Amniotic epithelial cell (primary cell): ENCODE results near the gene DAB2IP.

ENCODE experiments used
- DNase-seq: peaks from one replicate; pipeline ENCODE4 v3.0.0-alpha.2; 2010; ENCODE audit warnings: low read depth

The DAB2IP gene

GRCh38 chr9:121797081-121797480 lies 145.6 kb downstream of the DAB2IP start:
- DNase-seq: no peak

GRCh38 chr9:121798941-121799340 lies 147.5 kb downstream of the DAB2IP start:
- DNase-seq: no peak

- no peak for DNase-seq
Observed at GRCh38 chr9:121800376-121800775, 148.9 kb downstream of the DAB2IP start.

DNA sequence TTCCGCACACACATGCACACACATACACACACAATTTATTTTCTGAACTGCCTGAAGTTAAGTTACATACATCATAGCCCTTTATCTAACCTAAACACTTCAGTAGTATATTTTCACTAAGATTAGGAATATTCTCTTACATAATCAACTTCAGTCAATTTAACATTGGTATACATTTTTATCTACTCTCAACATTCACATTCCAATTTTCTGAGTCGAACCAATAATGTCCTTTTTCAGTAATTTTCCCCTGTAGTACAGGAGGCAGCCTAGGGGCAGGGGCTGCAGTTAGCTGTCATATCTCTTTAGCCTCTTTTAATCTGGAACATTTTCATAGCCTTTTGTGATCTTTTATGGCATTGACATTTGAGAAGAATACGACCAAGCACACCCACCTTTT lies 150.1 kb downstream of the DAB2IP start:
- no peak for DNase-seq

DNA sequence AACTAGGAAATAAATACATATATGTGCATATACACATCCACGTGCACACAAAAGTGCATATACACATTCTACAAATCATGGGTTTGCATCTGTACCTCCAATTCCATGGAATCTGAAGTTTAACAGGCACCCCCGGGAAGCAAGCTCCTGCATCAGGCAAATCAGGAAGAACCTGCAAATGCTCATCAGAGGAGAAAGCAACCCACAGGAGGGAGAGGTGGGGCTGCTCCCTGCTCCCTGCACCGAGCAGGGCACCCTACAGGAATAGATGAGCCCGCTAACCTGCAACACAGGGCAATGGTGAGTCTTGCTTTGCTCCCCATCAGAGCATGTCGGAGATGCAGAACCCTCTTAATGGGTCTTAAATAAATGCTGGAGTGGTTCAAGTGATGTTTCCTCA lies 151.3 kb downstream of the DAB2IP start:
- no peak for DNase-seq

GRCh38 chr9:121807069-121807822 lies 155.8 kb downstream of the DAB2IP start:
- DNase-seq: no peak

DNA sequence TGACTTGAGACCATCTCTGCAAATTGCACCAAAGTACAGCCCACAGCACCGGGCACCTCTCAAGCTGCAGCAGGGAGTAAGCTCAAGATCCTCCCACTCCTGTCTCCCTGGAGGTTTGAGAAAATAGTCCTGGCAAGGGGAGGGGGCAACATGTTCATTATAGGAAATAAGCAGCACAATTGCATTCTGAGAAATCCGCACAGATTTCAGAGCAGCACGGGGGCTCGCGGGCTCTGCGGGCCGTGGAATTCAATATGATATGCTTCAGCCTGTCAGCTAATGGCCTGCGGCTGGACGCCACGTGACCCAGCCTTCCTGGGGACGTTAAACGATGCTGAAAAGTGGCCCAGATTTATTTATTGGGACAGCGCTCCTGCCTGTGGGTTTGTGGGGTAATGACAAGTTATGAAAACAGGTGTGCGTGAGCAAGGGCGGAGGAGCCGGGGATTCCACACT lies 156.4 kb downstream of the DAB2IP start:
- no peak for DNase-seq

DNA sequence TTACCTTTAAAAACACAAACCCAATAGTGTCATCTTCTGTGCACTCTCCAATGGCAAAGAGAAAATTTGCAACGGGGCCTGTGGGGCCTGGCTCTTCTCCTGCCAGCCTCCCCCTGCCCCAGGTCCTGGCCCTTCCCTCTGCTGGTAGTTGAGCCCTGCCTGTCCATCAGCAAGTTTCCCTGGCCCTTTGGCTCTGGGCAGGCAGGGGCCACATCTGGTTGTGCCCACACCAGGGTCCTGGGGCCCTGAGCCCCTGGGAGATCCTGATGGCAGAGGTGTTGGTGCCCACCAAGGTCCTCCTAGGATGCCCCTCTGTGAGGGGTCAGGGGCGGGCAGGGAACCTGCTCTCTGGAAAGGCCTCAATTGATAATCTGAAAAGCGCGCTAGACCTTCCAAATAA lies 157.3 kb downstream of the DAB2IP start:
- no peak for DNase-seq

GRCh38 chr9:121809356-121810050 lies 158.1 kb downstream of the DAB2IP start:
- DNase-seq: no peak

- no peak for DNase-seq
Observed at GRCh38 chr9:121810489-121810888, 159.1 kb downstream of the DAB2IP start.

- no peak for DNase-seq
Observed at GRCh38 chr9:121811140-121811539, 159.7 kb downstream of the DAB2IP start.

GRCh38 chr9:121811751-121812150 lies 160.3 kb downstream of the DAB2IP start:
- no peak for DNase-seq

- no peak for DNase-seq
Observed at GRCh38 chr9:121812159-121812735, 160.8 kb downstream of the DAB2IP start.

DNA sequence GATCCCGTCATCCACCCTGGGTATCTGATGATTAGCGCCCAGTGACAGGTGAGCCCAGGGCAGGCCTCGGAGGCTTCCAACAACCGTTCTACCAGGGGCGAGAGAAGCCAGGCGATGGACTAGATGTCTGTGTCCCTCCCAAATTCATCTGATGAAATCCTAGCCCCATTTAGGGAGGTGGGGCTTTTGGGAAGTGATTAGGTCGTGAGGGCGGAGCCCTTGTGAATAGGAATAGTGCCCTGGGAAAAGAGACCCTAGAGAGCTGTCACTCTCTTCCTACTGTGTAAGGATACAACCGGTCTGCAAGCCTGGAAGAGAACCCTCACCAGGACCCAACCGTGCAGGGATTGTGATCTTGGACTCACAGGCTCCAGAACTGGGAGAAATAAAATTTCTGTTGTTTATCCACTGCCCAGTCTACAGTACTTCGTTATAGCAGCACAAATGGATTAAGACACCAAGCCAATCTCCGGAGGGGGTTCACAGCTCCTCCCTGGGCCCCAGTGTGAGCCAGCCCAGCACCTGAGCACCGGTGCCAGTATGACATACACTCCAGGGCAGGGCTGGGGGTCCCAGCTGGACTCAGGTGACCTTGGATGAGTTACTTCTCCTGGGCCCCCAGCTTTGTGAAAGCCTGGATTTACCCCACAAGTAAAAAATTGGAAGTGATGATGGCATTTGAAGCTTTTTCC lies 162.2 kb downstream of the DAB2IP start:
- DNase-seq: no peak

DNA sequence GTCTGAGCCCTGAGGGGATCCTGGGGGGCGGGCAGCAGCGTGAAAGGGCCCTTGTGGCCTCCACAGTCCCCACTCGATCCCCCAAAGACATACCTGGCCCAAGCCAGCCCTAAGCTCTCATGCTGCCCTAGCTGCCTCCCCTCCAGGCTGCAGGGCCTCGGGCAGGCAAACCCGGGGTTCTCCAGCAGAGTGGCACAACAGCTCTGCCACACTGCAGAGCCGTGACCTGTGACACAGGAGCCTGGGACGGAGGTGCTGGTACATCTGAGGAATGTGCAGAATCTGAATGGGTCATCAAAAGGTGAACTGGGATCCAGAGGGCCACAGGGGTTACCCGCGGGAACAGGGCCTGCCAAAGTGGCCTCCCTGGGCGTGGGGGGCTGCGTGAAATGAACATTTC lies 163.2 kb downstream of the DAB2IP start:
- no peak for DNase-seq

DNA sequence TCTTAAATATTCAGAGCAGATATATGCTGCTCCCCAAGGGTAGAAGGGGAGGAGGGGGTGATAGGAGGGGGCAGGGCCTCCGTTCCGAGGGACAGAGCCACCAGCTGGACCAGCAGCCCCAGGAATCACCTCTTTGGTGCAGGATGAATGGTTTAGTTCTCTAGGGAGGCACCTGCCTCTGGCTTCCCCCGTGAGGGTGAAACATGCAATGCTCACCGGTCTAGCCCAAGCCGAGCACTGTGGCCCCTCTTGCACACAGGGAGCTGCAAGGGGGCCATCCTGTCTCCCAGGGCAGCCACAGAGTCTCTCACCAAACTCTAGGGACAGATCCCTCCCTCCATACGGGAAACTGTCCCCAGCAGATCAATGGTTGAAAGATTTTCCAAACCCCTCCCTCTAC lies 163.7 kb downstream of the DAB2IP start:
- no peak for DNase-seq

- DNase-seq: no peak
Observed at GRCh38 chr9:121815546-121816448, 164.4 kb downstream of the DAB2IP start.

DNA sequence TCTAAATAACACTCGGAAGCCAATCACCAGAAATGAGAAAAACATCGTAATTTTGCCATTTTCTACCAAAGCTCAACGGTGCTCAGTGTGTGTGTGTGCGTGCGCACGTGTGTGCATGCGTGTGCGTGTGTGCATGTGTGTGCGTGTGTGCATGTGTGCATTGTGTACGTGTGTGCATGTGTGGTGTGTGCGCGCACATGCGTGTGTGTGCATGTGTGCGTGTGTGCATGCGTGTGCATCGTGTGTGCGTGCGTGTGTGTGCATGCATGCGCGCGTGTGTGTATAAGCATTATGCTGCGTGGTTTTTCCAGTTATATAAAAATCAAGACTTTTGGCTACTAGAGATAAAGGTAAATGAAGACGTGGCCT lies 165.0 kb downstream of the DAB2IP start:
- no peak for DNase-seq

GRCh38 chr9:121816845-121817450 lies 165.5 kb downstream of the DAB2IP start:
- no peak for DNase-seq

- no peak for DNase-seq
Observed at GRCh38 chr9:121817476-121817875, 166.0 kb downstream of the DAB2IP start.

DNA sequence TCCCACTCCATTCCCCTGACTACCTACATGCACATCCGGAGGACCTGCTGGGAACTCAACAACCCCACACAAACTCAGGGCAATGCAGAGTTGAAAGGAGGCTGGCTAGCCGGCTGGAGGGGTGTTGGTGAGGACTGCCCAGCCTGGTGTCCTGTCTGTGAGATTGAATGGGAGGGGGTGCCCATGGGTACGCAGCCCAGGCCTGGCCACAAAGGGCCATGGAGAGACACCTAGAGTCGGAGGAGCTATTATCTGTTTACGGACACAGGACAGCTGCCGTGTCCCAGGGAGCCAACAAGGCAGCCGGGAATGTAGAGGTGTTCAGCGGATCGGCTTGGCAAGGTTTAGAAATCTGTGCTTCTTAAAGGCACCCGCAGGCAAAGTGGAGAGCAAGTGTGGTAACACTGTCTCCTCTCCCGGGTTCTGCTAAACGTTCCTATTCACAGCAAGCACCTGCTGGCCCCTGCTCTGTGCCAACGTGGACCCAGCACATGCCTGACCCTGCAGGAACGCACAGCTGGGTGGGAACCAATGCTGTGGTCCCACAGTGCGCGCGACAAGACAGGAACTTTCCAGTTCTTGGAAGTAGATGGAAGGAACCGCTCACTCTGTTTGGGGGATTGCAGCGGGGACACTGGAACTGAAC lies 166.7 kb downstream of the DAB2IP start:
- DNase-seq: no peak
